Right lobe of liver (tissue), 4 donors: Measurements from ENCODE around the gene PIGC.

ENCODE experiments used
- POLR2A ChIP-seq: fragments of 450-650 bp; IDR thresholded peaks from one replicate; pipeline ENCODE4 v1.6.1; 2017; ENCODE audit warnings: antibody characterized with exemption, mild to moderate bottlenecking
- TF ChIP-seq, protein P1 (sequence below), 4 donors: fragments of 200-600 bp in 3 of 4; fragments of 450-650 bp in 1 of 4; IDR thresholded peaks; one replicate each; pipeline versions ENCODE4 v1.5.1 to v1.8.0; 2016 to 2022; ENCODE audit warnings: antibody characterized with exemption in 4 of 4, mild to moderate bottlenecking in 2 of 4
- donor health status: DM: no; HTN: no; CAD: no.
- donor health status: DM: no; HTN: no; CAD: no.
- donor health status: DM: no; HTN: yes; CAD: no.

DNA sequence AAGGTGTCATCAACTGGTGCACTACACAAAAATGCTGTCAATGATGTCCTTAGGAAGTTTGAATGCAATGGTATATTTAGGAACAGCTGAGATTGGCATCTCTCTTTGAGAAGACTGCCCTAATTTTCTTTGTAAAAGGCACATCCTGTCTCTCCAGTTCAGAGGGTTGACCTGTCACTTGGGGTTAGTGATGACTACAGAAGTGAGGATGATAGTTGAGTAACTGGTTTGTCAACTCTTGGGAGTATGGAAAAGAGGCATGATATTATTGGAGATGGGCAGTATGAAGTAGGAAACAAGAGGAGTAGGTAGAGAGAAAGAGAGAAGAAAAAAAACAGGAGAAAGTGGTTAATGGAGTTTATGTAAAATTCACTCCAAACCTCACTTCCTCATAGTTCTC, 40.4 kb upstream of the PIGC start:
- no peak for TF ChIP-seq POLR2A
- TF ChIP-seq, protein P1, sequence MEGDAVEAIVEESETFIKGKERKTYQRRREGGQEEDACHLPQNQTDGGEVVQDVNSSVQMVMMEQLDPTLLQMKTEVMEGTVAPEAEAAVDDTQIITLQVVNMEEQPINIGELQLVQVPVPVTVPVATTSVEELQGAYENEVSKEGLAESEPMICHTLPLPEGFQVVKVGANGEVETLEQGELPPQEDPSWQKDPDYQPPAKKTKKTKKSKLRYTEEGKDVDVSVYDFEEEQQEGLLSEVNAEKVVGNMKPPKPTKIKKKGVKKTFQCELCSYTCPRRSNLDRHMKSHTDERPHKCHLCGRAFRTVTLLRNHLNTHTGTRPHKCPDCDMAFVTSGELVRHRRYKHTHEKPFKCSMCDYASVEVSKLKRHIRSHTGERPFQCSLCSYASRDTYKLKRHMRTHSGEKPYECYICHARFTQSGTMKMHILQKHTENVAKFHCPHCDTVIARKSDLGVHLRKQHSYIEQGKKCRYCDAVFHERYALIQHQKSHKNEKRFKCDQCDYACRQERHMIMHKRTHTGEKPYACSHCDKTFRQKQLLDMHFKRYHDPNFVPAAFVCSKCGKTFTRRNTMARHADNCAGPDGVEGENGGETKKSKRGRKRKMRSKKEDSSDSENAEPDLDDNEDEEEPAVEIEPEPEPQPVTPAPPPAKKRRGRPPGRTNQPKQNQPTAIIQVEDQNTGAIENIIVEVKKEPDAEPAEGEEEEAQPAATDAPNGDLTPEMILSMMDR (IDR thresholded peaks at IDR 0.05), result no peak
